Activated CD4-positive, alpha-beta T cell treated with anti-CD3 and anti-CD28 coated beads for 36 hours (primary cell): ENCODE measurements around the gene CAMKMT. TPM values are rescaled to one million over a fixed set of nuclear protein-coding genes. Genes with fewer than 3 reads are reported as not detected.
"Not testable (repeated sequence)": the region's sequence is repeated elsewhere in the genome, so short reads cannot be mapped to it uniquely, and the experiment has no call there.

Experiments used
- ATAC-seq: fragments of 200-7000 bp; cut with Tn5 transposase; one replicate; pipeline ENCODE4 v1.10.0; 2021; ENCODE audit warnings: mild to moderate bottlenecking, moderate library complexity
- CTCF ChIA-PET: fragments of 350-600 bp; sonication (Branson Sonifier 250); formaldehyde crosslinking; loops from one replicate; lab custom pipeline; 2021; ENCODE audit warnings: antibody characterized with exemption; lab: Charles Lee
- POLR2A ChIA-PET: fragments of 350-600 bp; sonication (Branson Sonifier 250); formaldehyde crosslinking; loops from one replicate; lab custom pipeline; 2021; ENCODE audit warnings: antibody characterized with exemption, inconsistent platforms; lab: Charles Lee
- DNase-seq: peaks from one replicate; pipeline ENCODE4 v3.0.0-alpha.2; 2020
- H3K27ac Mint-ChIP-seq: one replicate; pipeline ENCODE4 v1.8.0; 2021; ENCODE audit warnings: mixed read lengths
- H3K27me3 Mint-ChIP-seq: one replicate; pipeline ENCODE4 v1.8.0; 2021; ENCODE audit warnings: mixed read lengths
- H3K36me3 Mint-ChIP-seq: one replicate; pipeline ENCODE4 v1.8.0; 2021; ENCODE audit warnings: low read depth, mixed read lengths
- H3K4me1 Mint-ChIP-seq: one replicate; pipeline ENCODE4 v1.8.0; 2021; ENCODE audit warnings: mixed read lengths
- H3K4me3 Mint-ChIP-seq: one replicate; pipeline ENCODE4 v1.8.0; 2021; ENCODE audit warnings: mild to moderate bottlenecking, moderate library complexity, mixed read lengths
- H3K9me3 Mint-ChIP-seq: one replicate; pipeline ENCODE4 v1.8.0; 2021; ENCODE audit warnings: low read depth, mixed read lengths
- intact Hi-C, 2 experiments: fragments of 100-400 bp; cut with DNase I in 1 of 2; cut with micrococcal nuclease in 1 of 2; formaldehyde crosslinking; loops; one replicate each; pipeline versions ENCODE4 v1.14.2 to v1.15.1; 2022 to 2024; cut with DNase I, micrococcal nuclease
- total RNA-seq, 2 experiments: library from RNA; stranded (reverse); gene quantifications; one replicate each; pipeline ENCODE4 v1.2.3, GENCODE V29; 2021

Gene CAMKMT
- total RNA-seq, 2 experiments from 2014 or later, result 10.8 to 13.3 TPM

DNA sequence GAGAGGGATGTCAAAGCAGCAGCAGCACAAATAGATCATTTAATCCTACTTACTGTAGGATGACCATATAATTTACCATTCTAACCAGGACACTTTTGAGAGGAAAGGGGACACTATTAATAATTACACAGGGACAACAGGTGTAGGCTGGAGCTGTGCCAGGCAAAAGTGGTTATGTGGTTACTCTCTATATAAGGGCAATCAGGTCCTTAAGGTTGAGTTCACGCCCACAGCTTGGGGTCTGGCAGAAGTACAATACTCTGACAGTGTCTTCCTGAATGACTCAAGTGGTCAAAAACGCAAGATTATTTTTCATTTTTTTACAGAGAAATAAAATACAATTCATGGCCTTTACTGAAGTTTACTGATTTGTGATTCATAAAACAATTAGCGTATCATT lies 3.2 kb upstream of the CAMKMT start:
- no peak overlapping the region for H3K4me3 Mint-ChIP-seq
- H3K27me3 Mint-ChIP-seq, result no peaks in the 10 kb centered on the region
- CTCF ChIA-PET, result interaction anchor here (0.9 to 1.9 kb wide), 5 partner anchors 10 to 314 kb away, joined by 3 to 7 read pairs (median 3); no protein-coding TSS in a partner anchor
- peak; percentile 59 for DNase-seq
- no peak for ATAC-seq
- POLR2A ChIA-PET, result no interaction called here
- no peak overlapping the region for H3K27ac Mint-ChIP-seq
- H3K4me1 Mint-ChIP-seq, result peaks cover 34% of the 10 kb centered on the region
- intact Hi-C loops, result no loop called here
- no peaks in the 10 kb centered on the region for H3K9me3 Mint-ChIP-seq
- peaks cover 14% of the 10 kb centered on the region for H3K36me3 Mint-ChIP-seq

DNA sequence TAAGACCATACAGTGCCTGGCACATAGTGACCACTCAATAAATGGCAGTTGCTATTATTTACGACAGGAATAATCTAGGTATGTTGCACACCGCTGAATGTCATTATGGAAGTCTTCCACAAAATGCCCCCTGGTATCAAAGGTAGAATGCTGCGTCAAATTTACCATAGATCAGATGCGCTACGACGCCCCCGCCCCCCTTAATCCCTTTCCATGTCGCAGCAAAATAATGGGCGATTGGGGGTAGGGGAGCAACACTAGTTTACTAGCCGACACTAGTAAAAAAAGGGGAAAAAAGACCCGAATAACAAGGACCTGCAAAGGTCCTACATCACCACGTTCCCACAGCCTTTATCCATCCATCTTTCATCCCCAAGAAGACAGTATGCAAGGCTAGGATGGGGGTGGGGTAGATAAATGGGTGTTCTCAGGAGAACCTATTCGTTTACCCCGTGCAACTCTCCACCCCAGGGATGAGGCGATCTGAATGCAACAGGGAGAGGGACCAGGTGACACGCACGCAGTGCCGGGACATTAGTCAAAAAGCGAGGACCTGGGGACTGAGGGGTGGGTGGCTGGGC lies 908 bp upstream of the CAMKMT start:
- DNase-seq (peak; percentile 45), ATAC-seq (peak; percentile 50)
- Mint-ChIP-seq H3K4me3 (peak overlapping the region; percentile 92), H3K36me3 (peaks cover 11% of the 10 kb centered on the region), H3K4me1 (peaks cover 46% of the 10 kb centered on the region), H3K9me3 (no peaks in the 10 kb centered on the region), H3K27me3 (no peaks in the 10 kb centered on the region), H3K27ac (peak overlapping the region; percentile 100)
- ChIA-PET CTCF (interaction anchor here (0.6 to 2.0 kb wide), 5 partner anchors 12 to 118 kb away, joined by 3 to 10 read pairs (median 5); no protein-coding TSS in a partner anchor), POLR2A (interaction anchor here (0.9 to 1.4 kb wide), 4 partner anchors 9 to 193 kb away, joined by 3 to 8 read pairs (median 6); partner anchors contain the start of gene PPM1B)
- intact Hi-C loops, result loop anchor here (1.0 to 10.0 kb wide), 11 partner anchors 116 to 1999 kb away; partner anchors contain the start of genes PPM1B (in 2 of the 2), COX7A2L (in 1 of the 2), DYNC2LI1 (in 1 of the 2) and PRKCE (in 1 of the 2)

DNA sequence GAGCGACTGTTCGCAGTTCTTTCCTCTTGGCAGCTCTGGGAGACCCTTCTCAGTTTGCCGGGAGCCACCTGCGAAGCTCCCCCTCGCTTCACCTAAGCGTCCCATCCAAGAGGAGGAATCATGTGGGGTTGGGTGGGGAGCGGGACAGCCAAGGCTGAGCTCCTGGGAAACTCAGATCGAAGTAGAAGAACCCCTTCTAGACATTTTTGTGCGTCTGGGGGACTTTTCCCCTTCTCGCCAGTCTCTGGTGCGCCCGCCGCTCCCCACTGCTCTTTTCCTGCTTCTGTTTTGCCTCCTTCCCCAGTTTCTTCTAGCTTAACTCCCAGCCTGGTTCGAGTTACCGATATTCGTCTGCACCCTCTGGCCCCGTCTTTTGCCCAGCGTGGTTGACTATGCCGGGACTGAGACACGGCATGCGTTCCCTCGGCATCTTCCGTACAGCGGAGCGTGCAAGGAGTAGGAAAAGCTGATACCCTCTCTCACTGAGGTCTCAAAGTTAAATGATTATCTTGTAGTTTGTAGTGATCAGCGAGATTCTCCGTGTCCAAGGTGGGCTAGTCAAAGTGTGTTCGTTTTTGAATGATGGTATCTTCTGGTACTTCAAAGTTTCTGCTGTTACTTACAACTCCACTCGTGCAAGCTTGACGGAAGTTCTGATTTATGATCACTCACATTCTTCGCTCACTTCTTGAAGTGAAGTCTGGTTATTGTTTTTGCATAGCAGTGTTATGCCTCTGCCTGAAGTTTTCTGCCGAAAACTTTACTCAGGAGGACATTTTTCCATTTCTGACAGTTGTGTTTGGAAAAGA lies 664 bp downstream of the CAMKMT start:
- ChIA-PET POLR2A (interaction anchor here (0.6 to 1.4 kb wide), 7 partner anchors 11 to 242 kb away, joined by 3 to 8 read pairs (median 5); partner anchors contain the start of gene PPM1B), CTCF (interaction anchor here (0.6 to 2.0 kb wide), 8 partner anchors 14 to 1168 kb away, joined by 3 to 10 read pairs (median 3); no protein-coding TSS in a partner anchor)

DNA sequence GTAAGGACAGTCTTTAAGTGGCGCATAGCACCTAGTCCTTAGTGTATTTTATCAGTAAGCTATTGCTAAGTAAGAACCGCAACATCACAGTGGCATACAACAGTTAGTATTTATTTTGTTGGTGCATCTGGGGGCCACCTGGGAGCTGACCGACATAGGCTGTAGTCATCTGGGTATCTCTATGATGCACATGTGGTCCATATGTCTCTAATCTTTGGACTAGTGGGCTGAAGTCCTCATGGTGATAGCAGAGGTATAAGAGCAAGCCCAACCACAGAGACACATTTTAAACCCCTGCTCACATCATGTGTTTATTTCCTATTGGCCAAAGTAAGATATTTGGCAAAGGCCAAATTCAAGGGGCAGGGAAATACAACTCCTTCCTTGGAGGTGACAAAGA lies 2.9 kb downstream of the CAMKMT start:
- DNase-seq (no peak), ATAC-seq (no peak)
- ChIA-PET CTCF (interaction anchor here (0.8 kb wide), 1 partner anchor 1822 kb away, joined by 3 read pairs; no protein-coding TSS in a partner anchor), POLR2A (no interaction called here)
- no peaks in the 10 kb centered on the region for H3K27me3 Mint-ChIP-seq
- no peak overlapping the region for H3K27ac Mint-ChIP-seq
- H3K36me3 Mint-ChIP-seq, result peaks cover 8% of the 10 kb centered on the region
- H3K4me3 Mint-ChIP-seq, result no peak overlapping the region
- intact Hi-C loops, result loop anchor here (5.0 to 10.0 kb wide), 4 partner anchors 120 to 2002 kb away; partner anchors contain the start of gene COX7A2L (in 1 of the 2)
- H3K4me1 Mint-ChIP-seq, result peaks cover 47% of the 10 kb centered on the region
- no peaks in the 10 kb centered on the region for H3K9me3 Mint-ChIP-seq

More for the DNA sequence above, 664 bp downstream of the CAMKMT start:
- peaks cover 10% of the 10 kb centered on the region for H3K36me3 Mint-ChIP-seq
- intact Hi-C loops, result loop anchor here (5.0 to 10.0 kb wide), 4 partner anchors 118 to 2000 kb away; partner anchors contain the start of gene COX7A2L (in 1 of the 2)
- ATAC-seq (peak; percentile 21), DNase-seq (peak; percentile 60)
- H3K27me3 Mint-ChIP-seq, result no peaks in the 10 kb centered on the region
- H3K4me1 Mint-ChIP-seq, result peaks cover 46% of the 10 kb centered on the region
- peak overlapping the region; percentile 94 for H3K27ac Mint-ChIP-seq
- peak overlapping the region; percentile 92 for H3K4me3 Mint-ChIP-seq
- no peaks in the 10 kb centered on the region for H3K9me3 Mint-ChIP-seq

DNA sequence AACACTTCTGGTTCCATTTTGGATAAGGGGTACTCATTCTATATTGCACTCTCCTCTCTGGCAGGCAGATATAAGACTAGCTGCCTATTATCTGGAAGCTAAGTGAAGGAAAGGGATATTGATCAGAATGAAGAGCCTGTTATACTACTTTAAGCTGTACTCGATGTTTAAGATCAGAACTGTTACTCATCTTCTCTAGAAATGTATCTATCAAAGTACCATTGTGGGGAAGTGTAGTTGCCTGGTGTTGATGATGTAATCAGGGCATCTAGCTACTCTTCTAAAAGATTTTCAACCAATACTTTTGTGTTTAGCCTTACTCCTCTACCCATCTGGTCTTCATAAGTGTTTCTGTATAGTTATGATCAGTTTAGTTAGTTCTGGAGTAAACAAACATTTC lies 5.8 kb downstream of the CAMKMT start:
- peak; percentile 92 for ATAC-seq
- H3K27me3 Mint-ChIP-seq, result no peaks in the 10 kb centered on the region
- peaks cover 45% of the 10 kb centered on the region for H3K4me1 Mint-ChIP-seq
- intact Hi-C loops, result loop anchor here (10.0 kb wide), 3 partner anchors 123 to 1197 kb away; no protein-coding TSS in a partner anchor
- ChIA-PET CTCF (interaction anchor here (0.6 to 1.7 kb wide), 6 partner anchors 8 to 329 kb away, joined by 3 to 6 read pairs (median 4); no protein-coding TSS in a partner anchor), POLR2A (no interaction called here)
- peak overlapping the region; percentile 80 for H3K27ac Mint-ChIP-seq
- no peak overlapping the region for H3K4me3 Mint-ChIP-seq
- H3K9me3 Mint-ChIP-seq, result no peaks in the 10 kb centered on the region
- H3K36me3 Mint-ChIP-seq, result peaks cover 11% of the 10 kb centered on the region
- no peak for DNase-seq

DNA sequence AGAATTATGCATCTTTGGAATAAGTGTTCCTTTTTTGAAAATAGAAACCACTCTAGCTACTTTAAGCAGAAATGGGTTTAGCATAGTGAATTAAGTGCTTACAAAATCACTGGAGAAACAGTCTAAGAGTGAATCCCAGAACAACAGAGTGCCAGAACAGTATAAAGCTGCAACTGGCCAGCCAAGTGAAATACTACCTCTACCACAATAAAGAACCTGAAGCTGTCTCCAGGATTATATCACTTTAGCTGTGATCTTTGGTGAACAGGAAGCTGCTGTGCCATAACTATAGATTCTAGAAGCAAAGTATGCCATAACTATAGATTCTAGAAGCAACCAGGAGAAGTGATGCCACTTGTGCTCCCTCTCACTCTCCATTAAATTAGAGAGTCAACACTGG lies 7.6 kb downstream of the CAMKMT start:
- Mint-ChIP-seq H3K4me1 (peaks cover 38% of the 10 kb centered on the region), H3K27ac (no peak overlapping the region), H3K27me3 (no peaks in the 10 kb centered on the region), H3K36me3 (peaks cover 14% of the 10 kb centered on the region), H3K4me3 (no peak overlapping the region), H3K9me3 (no peaks in the 10 kb centered on the region)
- ChIA-PET POLR2A (no interaction called here), CTCF (interaction anchor here (0.6 to 1.6 kb wide), 3 partner anchors 23 to 329 kb away, joined by 3 read pairs; no protein-coding TSS in a partner anchor)
- no peak for DNase-seq
- intact Hi-C loops, result loop anchor here (10.0 kb wide), 3 partner anchors 125 to 1195 kb away; no protein-coding TSS in a partner anchor
- peak; percentile 57 for ATAC-seq

DNA sequence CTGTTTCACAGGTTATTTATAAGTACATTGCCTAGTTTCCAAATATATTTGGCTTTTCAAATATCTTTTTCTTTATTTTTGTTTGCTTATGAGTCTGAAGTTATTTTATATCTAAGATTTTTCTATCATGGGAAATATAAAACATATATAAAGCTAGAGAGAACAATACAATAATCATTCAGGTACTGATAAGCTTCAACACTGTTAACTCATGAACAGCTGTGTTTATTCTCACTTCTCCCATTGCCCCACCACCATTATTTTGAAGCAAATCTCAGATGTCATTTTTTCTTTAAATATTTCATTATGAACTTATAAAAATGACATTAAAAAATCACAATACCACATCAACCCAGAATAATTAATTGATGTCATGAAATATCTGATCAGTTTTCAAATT lies 9.7 kb downstream of the CAMKMT start:
- ChIA-PET POLR2A (interaction anchor here (0.6 kb wide), 1 partner anchor 22 kb away, joined by 3 read pairs; no protein-coding TSS in a partner anchor), CTCF (interaction anchor here (1.1 to 1.6 kb wide), 2 partner anchors 20 to 21 kb away, joined by 4 read pairs; no protein-coding TSS in a partner anchor)
- no peak for DNase-seq
- intact Hi-C loops, result no loop called here
- Mint-ChIP-seq H3K4me1 (peaks cover 26% of the 10 kb centered on the region), H3K27me3 (no peaks in the 10 kb centered on the region), H3K9me3 (no peaks in the 10 kb centered on the region), H3K27ac (no peak overlapping the region), H3K4me3 (no peak overlapping the region), H3K36me3 (peaks cover 16% of the 10 kb centered on the region)
- no peak for ATAC-seq

DNA sequence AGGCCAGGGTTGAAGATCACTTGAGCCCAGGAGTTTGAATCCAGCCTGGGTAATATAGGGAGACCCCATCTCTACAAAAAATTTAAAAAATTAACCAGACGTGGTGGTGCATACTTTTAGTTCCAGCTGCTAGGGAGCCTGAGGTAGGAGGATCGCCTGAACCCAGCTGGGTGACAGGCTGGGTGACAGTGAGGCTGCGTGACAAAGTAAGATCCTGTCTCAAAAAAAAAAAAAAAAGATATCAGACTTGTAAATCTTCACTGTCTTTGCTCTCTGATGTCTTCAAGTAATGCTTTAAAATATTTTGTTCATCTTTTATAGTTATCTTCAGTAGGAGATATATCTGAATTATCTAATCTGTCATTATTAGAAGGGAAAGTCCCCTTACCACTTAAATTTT lies 10.5 kb downstream of the CAMKMT start:
- DNase-seq (no peak), ATAC-seq (no peak)
- intact Hi-C loops, result no loop called here
- Mint-ChIP-seq H3K27ac (no peak overlapping the region), H3K4me3 (no peak overlapping the region), H3K4me1 (peaks cover 26% of the 10 kb centered on the region), H3K9me3 (no peaks in the 10 kb centered on the region), H3K36me3 (peaks cover 20% of the 10 kb centered on the region), H3K27me3 (no peaks in the 10 kb centered on the region)
- CTCF ChIA-PET, result interaction anchor here (1.1 to 1.6 kb wide), 2 partner anchors 19 to 20 kb away, joined by 4 read pairs; no protein-coding TSS in a partner anchor
- POLR2A ChIA-PET, result no interaction called here

DNA sequence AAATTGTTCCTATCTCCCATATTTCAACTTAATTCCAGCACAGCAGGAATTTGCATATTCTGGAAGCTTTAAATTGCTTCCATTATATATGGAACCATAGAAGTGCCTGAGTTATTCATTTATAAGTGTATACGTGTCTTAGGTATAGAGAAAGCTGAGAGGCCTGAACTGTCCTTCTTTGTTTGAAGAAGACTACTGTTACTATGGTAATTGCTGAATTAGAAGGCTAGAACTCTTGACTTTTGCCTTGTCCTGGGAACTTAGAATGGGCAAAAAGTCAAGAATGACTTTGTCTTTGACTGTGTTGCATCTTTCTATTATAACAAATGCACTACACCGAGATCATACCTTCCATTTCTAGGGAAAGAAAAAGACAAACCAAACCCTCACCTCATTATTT lies 15.7 kb downstream of the CAMKMT start:
- ATAC-seq (no peak), DNase-seq (no peak)
- intact Hi-C loops, result no loop called here
- Mint-ChIP-seq H3K9me3 (no peaks in the 10 kb centered on the region), H3K4me1 (peaks cover 2% of the 10 kb centered on the region), H3K36me3 (peaks cover 29% of the 10 kb centered on the region), H3K27ac (no peak overlapping the region), H3K4me3 (no peak overlapping the region), H3K27me3 (no peaks in the 10 kb centered on the region)
- ChIA-PET CTCF (interaction anchor here (0.7 to 1.5 kb wide), 3 partner anchors 10 to 342 kb away, joined by 3 to 7 read pairs (median 4); no protein-coding TSS in a partner anchor), POLR2A (interaction anchor here (0.7 kb wide), 1 partner anchor 371 kb away, joined by 4 read pairs; no protein-coding TSS in a partner anchor)

DNA sequence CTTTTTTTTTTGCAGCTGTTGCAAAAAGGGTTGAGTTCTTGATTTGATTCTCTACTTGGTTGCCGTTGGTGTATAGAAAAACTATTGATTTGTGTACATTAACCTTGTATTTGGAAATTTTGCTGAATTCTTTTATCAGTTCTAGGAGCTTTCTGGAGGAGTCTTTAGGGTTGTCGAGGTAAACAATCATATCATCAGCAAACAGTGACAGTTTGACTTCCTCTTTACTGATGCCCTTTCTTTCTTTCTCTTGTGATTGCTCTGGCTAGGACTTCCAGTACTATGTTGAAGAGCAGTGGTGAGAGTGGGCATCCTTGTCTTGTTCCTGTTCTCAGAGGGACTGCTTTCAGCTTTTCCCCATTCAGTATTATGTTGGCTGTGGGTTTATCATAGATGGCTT lies 23.5 kb downstream of the CAMKMT start:
- CTCF ChIA-PET, DNase-seq, H3K4me1 Mint-ChIP-seq, H3K27ac Mint-ChIP-seq, H3K4me3 Mint-ChIP-seq, POLR2A ChIA-PET, H3K27me3 Mint-ChIP-seq, H3K9me3 Mint-ChIP-seq, ATAC-seq, intact Hi-C loops: not testable (repeated sequence)
- peaks cover 31% of the 10 kb centered on the region for H3K36me3 Mint-ChIP-seq
